Fibroblast of pulmonary artery (primary cell): ENCODE measurements around the gene PITRM1.
A peak's percentile ranks its signal among the peaks of the same experiment; 100 is the strongest.

Experiments
- DNase-seq: peaks from one replicate; pipeline ENCODE4 v3.0.0-alpha.2; 2010; ENCODE audit warnings: low read depth
- H3K4me3 ChIP-seq: replicated peaks from 2 replicates; pipeline ENCODE4 v1.5.1; 2011; ENCODE audit warnings: low read depth, mild to moderate bottlenecking, control low read depth, low read length, moderate library complexity
- CTCF ChIP-seq: IDR thresholded peaks from 2 replicates; pipeline ENCODE4 v1.5.1; 2011; ENCODE audit warnings: mild to moderate bottlenecking, control low read depth, low read length, inconsistent platforms; ENCODE audit errors: missing control alignments

The PITRM1 gene

GRCh38 chr10:3206511-3207157 is 34.1 kb upstream of the PITRM1 start:
- peak; percentile 14 for DNase-seq
- no peak overlapping the region for H3K4me3 ChIP-seq
- TF ChIP-seq CTCF, result no peak

- no peak overlapping the region for H3K4me3 ChIP-seq
- no peak for DNase-seq
- TF ChIP-seq CTCF, result no peak
Observed at GRCh38 chr10:3203972-3204371, 31.4 kb upstream of the PITRM1 start.

- DNase-seq, result no peak
- no peak for TF ChIP-seq CTCF
Observed at GRCh38 chr10:3203016-3203811, 30.6 kb upstream of the PITRM1 start.

GRCh38 chr10:3201796-3202195 is 29.2 kb upstream of the PITRM1 start:
- TF ChIP-seq CTCF, result no peak
- no peak for DNase-seq
- no peak overlapping the region for H3K4me3 ChIP-seq

More at GRCh38 chr10:3203016-3203811, 30.6 kb upstream of the PITRM1 start:
- no peak overlapping the region for H3K4me3 ChIP-seq

- no peak for DNase-seq
- no peak for TF ChIP-seq CTCF
- no peak overlapping the region for H3K4me3 ChIP-seq
Observed at GRCh38 chr10:3199488-3199887, 26.9 kb upstream of the PITRM1 start.

- no peak overlapping the region for H3K4me3 ChIP-seq
Observed at GRCh38 chr10:3198900-3199299, 26.3 kb upstream of the PITRM1 start.

More at GRCh38 chr10:3198900-3199299, 26.3 kb upstream of the PITRM1 start:
- no peak for TF ChIP-seq CTCF
- DNase-seq, result no peak
